ENCODE data around the gene SLC39A7. TPM values are rescaled to one million over a fixed set of nuclear protein-coding genes. Genes with fewer than 3 reads are reported as not detected.
"Not testable (repeated sequence)": the region's sequence is repeated elsewhere in the genome, so short reads cannot be mapped to it uniquely, and the experiment has no call there.

The SLC39A7 gene
- total RNA-seq, 1 donor from 2014 or later: 68.8 TPM

- H3K36me3 Mint-ChIP-seq (ENCODE audit: low read depth): peaks cover 14% of the 10 kb centered on the region
- no peak overlapping the region for H3K27ac Mint-ChIP-seq
- H3K27me3 Mint-ChIP-seq (ENCODE audit: insufficient read depth): peaks cover 47% of the 10 kb centered on the region
- intact Hi-C loops (cut with micrococcal nuclease): no loop called here
- no peaks in the 10 kb centered on the region for H3K9me3 Mint-ChIP-seq
- peaks cover 21% of the 10 kb centered on the region for H3K4me1 Mint-ChIP-seq (ENCODE audit: low read depth)
- no peak overlapping the region for H3K4me3 Mint-ChIP-seq
- DNase-seq (ENCODE audit: low spot score): no peak
Measured at GRCh38 chr6:33215271-33216116, 14.8 kb downstream of the SLC39A7 start.

GRCh38 chr6:33216117-33216649 is 15.5 kb downstream of the SLC39A7 start:
- H3K27me3 Mint-ChIP-seq (ENCODE audit: insufficient read depth): peaks cover 47% of the 10 kb centered on the region
- H3K36me3 Mint-ChIP-seq (ENCODE audit: low read depth): peaks cover 11% of the 10 kb centered on the region
- no peaks in the 10 kb centered on the region for H3K9me3 Mint-ChIP-seq
- intact Hi-C loops (cut with micrococcal nuclease): no loop called here
- H3K4me3 Mint-ChIP-seq: no peak overlapping the region
- no peak for DNase-seq (ENCODE audit: low spot score)
- H3K27ac Mint-ChIP-seq: no peak overlapping the region
- peaks cover 21% of the 10 kb centered on the region for H3K4me1 Mint-ChIP-seq (ENCODE audit: low read depth)

GRCh38 chr6:33217246-33217645 is 16.6 kb downstream of the SLC39A7 start:
- Mint-ChIP-seq H3K4me1 (ENCODE audit: low read depth) (peaks cover 21% of the 10 kb centered on the region), H3K27ac (no peak overlapping the region), H3K36me3 (ENCODE audit: low read depth) (peaks cover 8% of the 10 kb centered on the region), H3K27me3 (ENCODE audit: insufficient read depth) (peaks cover 51% of the 10 kb centered on the region), H3K9me3 (no peaks in the 10 kb centered on the region), H3K4me3 (no peak overlapping the region)
- intact Hi-C loops (cut with micrococcal nuclease): no loop called here
- no peak for DNase-seq (ENCODE audit: low spot score)

GRCh38 chr6:33217681-33218080 is 17.0 kb downstream of the SLC39A7 start:
- H3K27ac Mint-ChIP-seq: no peak overlapping the region
- no peak for DNase-seq (ENCODE audit: low spot score)
- H3K27me3 Mint-ChIP-seq (ENCODE audit: insufficient read depth): peaks cover 51% of the 10 kb centered on the region

GRCh38 chr6:33226503-33227120 is 25.9 kb downstream of the SLC39A7 start:
- H3K4me1 Mint-ChIP-seq (ENCODE audit: low read depth); H3K9me3 Mint-ChIP-seq; H3K36me3 Mint-ChIP-seq (ENCODE audit: low read depth); intact Hi-C loops (cut with micrococcal nuclease); H3K4me3 Mint-ChIP-seq; H3K27ac Mint-ChIP-seq; DNase-seq (ENCODE audit: low spot score): not testable (repeated sequence)
- peaks cover 50% of the 10 kb centered on the region for H3K27me3 Mint-ChIP-seq (ENCODE audit: insufficient read depth)

More at GRCh38 chr6:33217681-33218080, 17.0 kb downstream of the SLC39A7 start:
- intact Hi-C loops (cut with micrococcal nuclease): no loop called here
- Mint-ChIP-seq H3K4me3 (no peak overlapping the region), H3K4me1 (ENCODE audit: low read depth) (peaks cover 18% of the 10 kb centered on the region), H3K9me3 (no peaks in the 10 kb centered on the region), H3K36me3 (ENCODE audit: low read depth) (peaks cover 3% of the 10 kb centered on the region)

- no peaks in the 10 kb centered on the region for H3K4me1 Mint-ChIP-seq (ENCODE audit: low read depth)
- intact Hi-C loops (cut with micrococcal nuclease): no loop called here
- no peaks in the 10 kb centered on the region for H3K36me3 Mint-ChIP-seq (ENCODE audit: low read depth)
- no peaks in the 10 kb centered on the region for H3K9me3 Mint-ChIP-seq
- no peak overlapping the region for H3K4me3 Mint-ChIP-seq
- H3K27ac Mint-ChIP-seq: no peak overlapping the region
- H3K27me3 Mint-ChIP-seq (ENCODE audit: insufficient read depth): peaks cover 25% of the 10 kb centered on the region
- no peak for DNase-seq (ENCODE audit: low spot score)
Measured at GRCh38 chr6:33235221-33235634, 34.6 kb downstream of the SLC39A7 start.

- Mint-ChIP-seq H3K4me3 (no peak overlapping the region), H3K36me3 (ENCODE audit: low read depth) (no peaks in the 10 kb centered on the region), H3K27me3 (ENCODE audit: insufficient read depth) (peaks cover 25% of the 10 kb centered on the region)
Measured at GRCh38 chr6:33236328-33236727, 35.7 kb downstream of the SLC39A7 start.

GRCh38 chr6:33236852-33237251 is 36.2 kb downstream of the SLC39A7 start:
- H3K4me3 Mint-ChIP-seq: no peak overlapping the region
- intact Hi-C loops (cut with micrococcal nuclease): no loop called here
- H3K27ac Mint-ChIP-seq: no peak overlapping the region
- H3K36me3 Mint-ChIP-seq (ENCODE audit: low read depth): no peaks in the 10 kb centered on the region
- DNase-seq (ENCODE audit: low spot score): no peak
- H3K9me3 Mint-ChIP-seq: no peaks in the 10 kb centered on the region
- peaks cover 3% of the 10 kb centered on the region for H3K4me1 Mint-ChIP-seq (ENCODE audit: low read depth)
- H3K27me3 Mint-ChIP-seq (ENCODE audit: insufficient read depth): peaks cover 26% of the 10 kb centered on the region

More at GRCh38 chr6:33236328-33236727, 35.7 kb downstream of the SLC39A7 start:
- intact Hi-C loops (cut with micrococcal nuclease): no loop called here
- no peak for DNase-seq (ENCODE audit: low spot score)
- Mint-ChIP-seq H3K9me3 (no peaks in the 10 kb centered on the region), H3K27ac (no peak overlapping the region), H3K4me1 (ENCODE audit: low read depth) (no peaks in the 10 kb centered on the region)

- Mint-ChIP-seq H3K9me3 (no peaks in the 10 kb centered on the region), H3K27ac (no peak overlapping the region), H3K4me3 (no peak overlapping the region), H3K4me1 (ENCODE audit: low read depth) (peaks cover 10% of the 10 kb centered on the region), H3K36me3 (ENCODE audit: low read depth) (peaks cover 1% of the 10 kb centered on the region), H3K27me3 (ENCODE audit: insufficient read depth) (peaks cover 25% of the 10 kb centered on the region)
- intact Hi-C loops (cut with micrococcal nuclease): no loop called here
- no peak for DNase-seq (ENCODE audit: low spot score)
Measured at GRCh38 chr6:33237741-33238140, 37.1 kb downstream of the SLC39A7 start.

GRCh38 chr6:33241968-33242367 is 41.3 kb downstream of the SLC39A7 start:
- H3K4me1 Mint-ChIP-seq (ENCODE audit: low read depth): peaks cover 10% of the 10 kb centered on the region
- DNase-seq (ENCODE audit: low spot score): no peak
- H3K27ac Mint-ChIP-seq: peak overlapping the region; percentile 36
- peaks cover 15% of the 10 kb centered on the region for H3K27me3 Mint-ChIP-seq (ENCODE audit: insufficient read depth)
- H3K36me3 Mint-ChIP-seq (ENCODE audit: low read depth): peaks cover 1% of the 10 kb centered on the region
- H3K4me3 Mint-ChIP-seq: no peak overlapping the region
- no peaks in the 10 kb centered on the region for H3K9me3 Mint-ChIP-seq
- intact Hi-C loops (cut with micrococcal nuclease): no loop called here

- intact Hi-C loops (cut with micrococcal nuclease): no loop called here
- H3K27ac Mint-ChIP-seq: no peak overlapping the region
- H3K4me3 Mint-ChIP-seq: no peak overlapping the region
- peaks cover 17% of the 10 kb centered on the region for H3K4me1 Mint-ChIP-seq (ENCODE audit: low read depth)
- H3K9me3 Mint-ChIP-seq: no peaks in the 10 kb centered on the region
- DNase-seq (ENCODE audit: low spot score): no peak
- H3K27me3 Mint-ChIP-seq (ENCODE audit: insufficient read depth): peaks cover 15% of the 10 kb centered on the region
- H3K36me3 Mint-ChIP-seq (ENCODE audit: low read depth): peaks cover 1% of the 10 kb centered on the region
Measured at GRCh38 chr6:33243476-33243875, 42.8 kb downstream of the SLC39A7 start.

GRCh38 chr6:33247977-33248642 is 47.4 kb downstream of the SLC39A7 start:
- Mint-ChIP-seq H3K4me3 (peak overlapping the region; percentile 91), H3K27me3 (ENCODE audit: insufficient read depth) (peaks cover 5% of the 10 kb centered on the region), H3K4me1 (ENCODE audit: low read depth) (peaks cover 44% of the 10 kb centered on the region), H3K9me3 (no peaks in the 10 kb centered on the region), H3K36me3 (ENCODE audit: low read depth) (peaks cover 20% of the 10 kb centered on the region), H3K27ac (peak overlapping the region; percentile 84)
- DNase-seq (ENCODE audit: low spot score): peak; percentile 84
- intact Hi-C loops (cut with micrococcal nuclease): loop anchor here (1.0 to 2.0 kb wide), 7 partner anchors 65 to 353 kb away; no protein-coding TSS in a partner anchor

- Mint-ChIP-seq H3K4me3 (peak overlapping the region; percentile 91), H3K27ac (peak overlapping the region; percentile 84), H3K36me3 (ENCODE audit: low read depth) (peaks cover 20% of the 10 kb centered on the region), H3K4me1 (ENCODE audit: low read depth) (peaks cover 44% of the 10 kb centered on the region), H3K27me3 (ENCODE audit: insufficient read depth) (peaks cover 5% of the 10 kb centered on the region), H3K9me3 (no peaks in the 10 kb centered on the region)
- intact Hi-C loops (cut with micrococcal nuclease): loop anchor here (1.0 to 2.0 kb wide), 7 partner anchors 64 to 354 kb away; no protein-coding TSS in a partner anchor
- DNase-seq (ENCODE audit: low spot score): no peak
Measured at GRCh38 chr6:33248643-33248931, 47.9 kb downstream of the SLC39A7 start.

All from activated T-helper 1 cell treated with anti-CD3 and anti-CD28 coated beads, Interleukin-12 subunit alpha, Interleukin-12 subunit beta, Interleukin-2, Interleukin-4 antibody, amounts not matched to agents 30 ng/mL and 10 ng/mL and 1 ng/mL, durations not matched to agents 14 hours and 24 hours and 36 hours (primary cell).